Left colon (tissue), 2 donors: ENCODE data around the gene STAMBP. TPM values are rescaled to one million over a fixed set of nuclear protein-coding genes. Genes with fewer than 3 reads are reported as not detected.
"Not testable (repeated sequence)": the region's sequence is repeated elsewhere in the genome, so short reads cannot be mapped to it uniquely, and the experiment has no call there.

Experiments used
- ATAC-seq: fragments of 200-7000 bp; cut with Tn5 transposase; one replicate; pipeline ENCODE4 v1.9.1; 2020; ENCODE audit warnings: mild to moderate bottlenecking, moderate library complexity
- DNase-seq, 2 donors: peaks; one replicate each; pipeline ENCODE4 v3.0.0-alpha.2; 2020
- intact Hi-C, 2 donors: fragments of 100-400 bp; cut with DNase I in 1 of 2; cut with micrococcal nuclease in 1 of 2; formaldehyde crosslinking; loops; one replicate each; pipeline versions ENCODE4 v1.11.2 to v1.14.0; 2022; cut with DNase I, micrococcal nuclease
- total RNA-seq, 2 donors: library from RNA; stranded (reverse); fragmentation: NEBNext Ultra II Directional; extraction: Animal tissue kit (Norgen Biotek cat#: 25700); gene quantifications; one replicate each; pipeline ENCODE4 v1.2.1, GENCODE V29; 2021
- donor health status: DM: no; HTN: no; CAD: no.
- donor health status: DM: yes; HTN: yes; CAD: no.

STAMBP gene
- total RNA-seq, 2 donors from 2014 or later = 43.1 to 52.3 TPM

DNA sequence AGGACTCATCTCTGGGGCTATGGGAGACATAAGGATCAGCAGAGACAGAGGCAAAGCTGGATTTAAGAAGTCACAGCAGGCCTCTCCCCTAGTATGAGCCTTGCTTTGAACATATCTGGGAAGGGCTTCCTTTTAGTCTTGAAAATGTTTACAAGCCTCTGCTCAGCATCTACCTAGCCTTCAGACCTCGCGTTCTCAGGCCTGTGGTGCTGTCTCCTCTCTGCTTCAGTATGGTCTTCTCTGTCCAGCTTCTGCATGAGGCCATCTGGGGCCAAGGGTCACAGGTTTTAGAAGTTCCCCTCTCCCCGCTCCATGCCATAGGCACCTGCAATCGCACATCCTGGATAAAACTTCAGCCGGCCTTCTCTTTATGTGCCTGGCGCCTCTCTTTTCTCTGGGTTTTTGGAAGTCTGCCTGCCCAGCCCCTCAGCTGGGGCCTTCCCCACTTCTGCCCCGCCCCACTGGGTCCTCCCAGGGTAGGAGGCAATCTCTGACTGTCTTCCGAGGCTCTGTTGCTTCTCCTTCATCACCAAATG lies 71.1 kb downstream of the STAMBP start:
- ATAC-seq = no peak
- intact Hi-C loops = no loop called here
- DNase-seq = no peak

DNA sequence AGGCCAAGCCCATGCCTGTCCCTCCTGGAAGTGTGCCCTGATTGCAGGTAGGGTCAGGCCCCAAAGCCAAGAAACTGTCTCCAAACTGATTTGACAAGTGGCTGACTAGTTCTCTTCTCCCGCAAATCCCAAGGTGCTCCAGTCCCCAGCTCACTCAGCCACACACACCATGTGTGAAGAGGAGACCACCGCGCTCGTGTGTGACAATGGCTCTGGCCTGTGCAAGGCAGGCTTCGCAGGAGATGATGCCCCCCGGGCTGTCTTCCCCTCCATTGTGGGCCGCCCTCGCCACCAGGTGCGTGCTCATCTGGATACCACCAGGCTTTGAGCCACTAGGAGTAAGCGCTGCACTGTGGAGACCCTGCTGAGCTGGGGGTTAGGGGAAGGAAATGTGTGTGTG lies 72.4 kb downstream of the STAMBP start:
- no peak for DNase-seq
- intact Hi-C loops = no loop called here
- no peak for ATAC-seq

DNA sequence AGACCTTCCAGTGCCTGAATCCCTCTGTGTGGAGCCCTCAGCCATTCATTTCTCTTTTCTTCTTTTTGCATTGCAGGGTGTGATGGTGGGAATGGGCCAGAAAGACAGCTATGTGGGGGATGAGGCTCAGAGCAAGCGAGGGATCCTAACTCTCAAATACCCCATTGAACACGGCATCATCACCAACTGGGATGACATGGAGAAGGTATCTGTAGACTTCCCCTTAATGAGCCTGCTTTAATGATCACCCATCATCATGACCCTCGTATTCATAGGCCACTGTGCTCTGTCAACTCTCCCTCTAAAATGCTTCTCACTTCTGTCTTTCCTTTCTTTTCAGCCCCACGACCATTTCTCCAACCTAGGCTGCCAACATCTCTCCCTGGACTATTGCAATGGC lies 73.5 kb downstream of the STAMBP start:
- intact Hi-C loops = no loop called here
- DNase-seq (no peak), ATAC-seq (no peak)

DNA sequence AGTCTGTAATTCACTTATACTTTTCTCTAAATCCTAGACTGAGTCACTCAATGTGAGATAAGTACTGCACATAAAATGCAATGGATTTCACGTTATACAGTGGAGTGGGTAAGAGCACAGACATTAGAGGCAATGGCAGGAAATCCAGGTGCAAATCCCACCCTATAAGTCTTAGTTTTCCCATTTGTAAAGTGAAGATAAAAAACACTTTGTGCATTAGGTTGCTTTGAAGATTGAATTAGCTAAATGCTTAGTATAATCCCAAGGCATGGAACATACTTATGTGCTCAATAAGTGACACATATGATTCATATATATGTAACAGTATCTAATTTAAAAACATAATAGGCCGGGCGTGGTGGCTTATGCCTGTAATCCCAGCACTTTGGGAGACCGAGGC lies 74.6 kb downstream of the STAMBP start:
- ATAC-seq = no peak
- intact Hi-C loops = no loop called here
- no peak for DNase-seq

DNA sequence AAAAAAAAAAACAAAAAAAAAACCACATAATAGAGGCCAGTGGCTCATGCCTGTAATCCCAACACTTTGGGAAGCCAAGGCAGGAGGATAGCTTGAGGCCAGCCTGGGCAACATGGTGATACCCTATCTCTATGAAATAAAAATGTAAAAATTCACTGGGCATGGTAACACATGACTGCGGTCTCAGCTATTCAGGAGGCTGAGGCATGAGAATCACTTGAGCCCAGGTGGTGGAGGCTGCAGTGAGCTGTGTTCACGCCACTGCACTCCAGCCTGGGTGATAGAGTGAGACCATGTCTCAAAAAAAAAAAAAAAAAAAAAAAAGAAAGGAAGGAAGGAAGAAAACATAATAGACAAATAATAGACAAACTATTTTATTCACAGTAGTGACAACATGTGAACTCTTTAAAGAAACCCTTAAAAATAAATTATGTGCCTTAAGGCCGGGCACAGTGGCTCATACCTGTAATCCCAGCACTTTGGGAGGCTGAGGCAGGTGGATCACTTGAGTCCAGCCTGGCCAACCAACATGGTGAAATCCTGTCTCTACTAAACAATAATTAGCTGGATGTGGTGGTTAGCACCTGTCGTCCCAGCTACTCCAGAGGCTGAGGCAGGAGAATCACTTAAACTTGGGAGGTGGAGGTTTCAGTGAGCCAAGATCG lies 75.3 kb downstream of the STAMBP start:
- intact Hi-C loops, ATAC-seq, DNase-seq: not testable (repeated sequence)

DNA sequence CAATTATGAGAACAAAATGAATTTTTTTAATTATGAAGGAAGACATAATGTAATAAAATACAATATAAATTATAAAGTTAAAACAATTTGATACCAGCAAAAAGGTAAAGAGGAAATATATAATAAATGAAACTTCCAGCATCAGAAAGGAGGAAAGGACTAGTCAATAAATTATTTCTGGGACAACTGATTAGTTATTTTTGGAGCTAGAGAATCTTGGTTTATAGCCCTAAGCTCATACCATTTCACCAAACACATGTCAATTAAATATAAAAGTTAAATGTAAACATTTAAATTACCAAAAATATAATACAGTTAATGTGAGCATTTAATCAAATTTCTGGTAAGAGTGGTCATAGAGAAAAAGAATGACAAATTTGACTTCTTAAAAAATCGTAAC lies 76.2 kb downstream of the STAMBP start:
- no peak for ATAC-seq

DNA sequence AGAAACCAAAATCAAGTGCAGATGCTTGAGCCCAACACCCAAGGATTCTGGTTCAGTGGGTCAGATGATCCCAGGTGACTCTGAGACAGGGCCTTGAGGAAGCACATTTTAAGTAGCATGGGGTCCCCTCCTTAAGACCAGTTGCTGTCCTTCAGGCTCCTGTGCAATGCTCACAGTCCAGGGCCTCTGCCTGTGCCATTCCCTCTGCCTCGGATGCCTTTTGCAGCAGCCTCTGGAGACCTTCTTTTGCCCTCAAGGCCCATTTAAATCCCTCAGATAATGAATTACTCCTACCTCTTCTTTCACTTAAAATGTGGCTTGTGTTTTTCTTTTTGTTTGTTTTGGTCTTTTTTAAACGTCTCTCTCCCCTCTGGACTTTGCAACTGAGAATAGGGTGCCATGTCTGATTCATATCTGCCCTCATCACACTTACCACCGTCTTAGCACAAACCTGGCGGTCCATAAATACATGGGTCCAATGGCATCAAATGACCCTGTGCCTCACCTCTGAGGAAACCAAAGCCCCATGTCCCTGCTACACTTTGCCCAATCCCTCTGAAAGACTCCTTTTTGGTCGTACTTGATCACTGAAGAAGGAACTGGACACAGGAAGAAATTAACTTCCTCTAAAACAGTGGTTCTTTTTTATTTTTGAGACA lies 78.2 kb downstream of the STAMBP start:
- intact Hi-C loops = no loop called here
- DNase-seq (no peak), ATAC-seq (no peak)

More for the DNA sequence above, 76.2 kb downstream of the STAMBP start:
- no peak for DNase-seq
- intact Hi-C loops = no loop called here

DNA sequence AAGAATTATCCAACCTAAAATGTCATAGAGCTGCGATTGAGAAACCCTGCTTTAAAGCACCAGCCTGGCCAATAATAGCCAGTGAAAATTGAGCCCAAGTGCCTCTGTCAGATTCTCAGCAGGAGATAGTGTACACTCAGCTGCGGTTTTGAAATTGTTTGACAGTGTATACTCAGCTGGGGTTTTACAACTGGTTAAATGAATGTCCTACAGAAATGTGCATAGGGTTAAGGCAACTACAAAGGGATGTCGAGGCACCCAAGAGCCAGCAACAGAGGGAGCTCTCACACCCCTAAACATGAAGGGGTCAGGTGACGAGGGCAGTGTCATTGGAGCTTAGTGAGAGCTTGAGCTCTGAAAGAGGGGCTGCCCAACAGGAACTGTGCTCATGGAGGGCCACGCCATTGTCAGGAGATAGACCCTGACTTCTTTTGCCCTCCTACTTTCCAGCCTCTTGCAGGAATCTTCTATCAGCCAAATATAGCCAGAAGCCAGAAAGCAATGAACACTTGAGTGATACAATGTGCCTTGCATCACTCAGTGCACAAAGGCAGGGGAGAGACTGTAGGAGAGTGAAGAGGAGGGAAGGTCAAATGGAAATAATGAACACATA lies 79.2 kb downstream of the STAMBP start:
- intact Hi-C loops = no loop called here
- DNase-seq (peak in 1 of 2 donors; percentile 42), ATAC-seq (peak; percentile 75)

DNA sequence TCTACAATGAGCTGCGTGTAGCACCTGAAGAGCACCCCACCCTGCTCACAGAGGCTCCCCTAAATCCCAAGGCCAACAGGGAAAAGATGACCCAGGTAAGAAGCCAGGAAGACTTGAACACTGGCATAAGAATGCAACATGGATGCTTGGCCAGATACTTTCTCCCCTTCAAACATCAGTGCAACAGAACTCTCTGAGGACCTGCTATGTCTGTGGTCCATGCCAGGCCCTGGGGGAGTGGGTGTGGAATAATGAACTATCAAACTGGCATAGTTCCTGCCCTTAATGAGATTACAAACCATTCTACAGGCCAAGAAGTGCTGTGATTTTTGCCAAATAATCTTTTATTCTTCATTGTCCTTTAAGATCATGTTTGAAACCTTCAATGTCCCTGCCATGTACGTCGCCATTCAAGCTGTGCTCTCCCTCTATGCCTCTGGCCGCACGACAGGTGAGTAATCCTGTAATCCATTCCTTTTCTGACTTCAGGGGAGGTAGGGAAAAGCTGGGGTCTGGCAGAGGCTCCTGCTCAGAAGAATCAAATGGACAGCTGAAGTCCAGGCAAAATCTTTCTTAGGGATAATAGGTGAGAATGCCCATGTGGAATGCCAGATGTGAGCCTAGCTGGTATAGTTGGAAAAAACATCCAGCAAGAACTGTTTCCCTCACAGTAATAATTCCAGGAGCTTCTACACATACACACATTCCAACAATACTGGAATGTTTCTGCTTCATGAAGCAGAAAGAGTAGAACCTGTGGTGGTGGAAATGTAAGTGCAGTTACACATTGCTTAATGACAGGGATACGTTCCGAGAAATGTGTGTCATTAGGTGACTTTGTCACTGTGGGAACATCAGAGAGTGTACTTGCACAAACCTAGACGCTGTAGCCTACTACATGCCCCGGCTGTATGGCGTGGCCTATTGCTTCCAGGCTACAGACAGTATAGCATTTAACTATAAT lies 80.2 kb downstream of the STAMBP start:
- ATAC-seq (no peak), DNase-seq (no peak)

DNA sequence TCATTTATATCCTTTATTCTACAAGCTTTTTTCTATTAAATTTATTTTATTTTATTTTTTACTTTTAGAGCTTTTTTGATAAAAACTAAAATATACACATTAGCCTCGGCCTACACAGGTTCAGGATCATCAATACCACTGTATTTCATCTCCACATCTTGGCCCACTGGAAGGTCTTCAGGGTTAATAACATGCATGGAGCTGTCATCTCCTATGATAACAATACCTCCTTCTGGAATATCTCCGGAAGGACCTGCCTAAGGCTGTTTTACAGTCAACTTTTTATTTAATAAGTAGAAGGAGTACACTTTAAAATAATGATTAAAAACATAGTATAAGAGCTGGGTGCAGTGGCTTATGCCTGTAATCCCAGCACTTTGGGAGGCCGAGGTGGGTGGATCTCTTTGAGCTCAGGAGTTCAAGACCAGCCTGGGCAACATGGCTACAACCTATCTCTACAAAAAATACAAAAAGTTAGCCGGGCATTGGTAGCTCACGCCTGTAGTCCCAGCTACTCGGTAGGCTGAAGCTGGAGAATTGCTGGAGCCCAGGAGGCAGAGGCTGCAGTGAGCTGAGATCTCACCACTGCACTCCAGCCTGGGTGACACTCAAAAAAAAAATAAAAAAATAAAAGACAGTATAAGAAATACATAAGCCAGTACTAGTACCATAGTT lies 82.2 kb downstream of the STAMBP start:
- no peak for DNase-seq
- intact Hi-C loops = no loop called here
- no peak for ATAC-seq

More for the DNA sequence above, 80.2 kb downstream of the STAMBP start:
- intact Hi-C loops = no loop called here

DNA sequence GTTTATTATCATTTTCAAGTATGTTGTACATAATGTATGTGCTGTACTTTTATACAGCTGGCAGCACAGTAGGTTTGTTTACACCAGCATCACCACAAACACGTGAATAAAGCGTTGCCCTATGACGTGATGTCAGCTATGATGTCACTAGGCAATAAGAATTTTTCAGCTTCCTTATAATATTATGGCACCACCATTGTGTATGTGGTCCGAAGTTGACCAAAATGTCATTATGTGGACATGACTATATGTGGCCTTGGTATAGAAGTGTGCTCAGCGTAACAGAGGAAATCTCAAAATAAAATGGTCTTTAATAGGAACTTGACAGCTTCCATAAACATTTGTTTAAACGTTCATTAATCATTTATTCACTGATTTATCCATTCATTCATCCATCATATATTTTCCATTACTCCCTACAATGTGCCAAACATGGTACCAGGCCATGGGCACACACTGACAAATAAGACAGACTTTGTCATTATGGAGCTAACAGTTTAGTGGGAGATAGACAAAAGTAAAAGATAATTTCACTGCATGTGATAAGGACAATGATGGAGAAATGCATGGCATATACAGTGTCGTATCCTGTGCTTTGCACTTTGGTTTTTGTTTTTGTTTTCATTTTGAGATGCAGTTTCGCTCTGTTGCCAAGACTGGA lies 82.9 kb downstream of the STAMBP start:
- intact Hi-C loops = no loop called here
- ATAC-seq (no peak), DNase-seq (no peak)

DNA sequence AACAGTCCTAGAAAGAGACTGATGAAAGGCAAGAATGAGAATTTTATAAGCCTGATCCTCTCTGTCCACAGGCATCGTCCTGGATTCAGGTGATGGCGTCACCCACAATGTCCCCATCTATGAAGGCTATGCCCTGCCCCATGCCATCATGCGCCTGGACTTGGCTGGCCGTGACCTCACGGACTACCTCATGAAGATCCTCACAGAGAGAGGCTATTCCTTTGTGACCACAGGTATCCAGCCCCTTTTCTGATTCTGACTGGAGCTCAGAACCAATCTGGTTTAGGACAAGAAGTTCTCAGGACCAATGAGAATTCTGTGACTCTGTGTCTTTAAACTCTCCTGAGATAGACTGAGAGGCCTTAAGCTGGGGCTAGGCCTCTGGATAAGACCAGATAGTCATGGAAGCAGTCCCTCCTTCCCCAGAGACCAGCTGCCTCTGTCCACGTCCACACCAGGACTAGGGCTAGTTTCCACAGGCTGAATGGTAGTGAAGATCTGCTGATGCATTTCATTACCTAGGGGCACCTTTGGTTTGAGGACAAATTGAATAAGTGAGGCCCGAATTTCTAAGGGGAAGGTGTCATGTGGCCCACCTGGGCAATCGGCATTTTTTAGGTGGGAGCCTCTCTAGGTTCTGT lies 84.8 kb downstream of the STAMBP start:
- DNase-seq (no peak), ATAC-seq (no peak)
- intact Hi-C loops = no loop called here

DNA sequence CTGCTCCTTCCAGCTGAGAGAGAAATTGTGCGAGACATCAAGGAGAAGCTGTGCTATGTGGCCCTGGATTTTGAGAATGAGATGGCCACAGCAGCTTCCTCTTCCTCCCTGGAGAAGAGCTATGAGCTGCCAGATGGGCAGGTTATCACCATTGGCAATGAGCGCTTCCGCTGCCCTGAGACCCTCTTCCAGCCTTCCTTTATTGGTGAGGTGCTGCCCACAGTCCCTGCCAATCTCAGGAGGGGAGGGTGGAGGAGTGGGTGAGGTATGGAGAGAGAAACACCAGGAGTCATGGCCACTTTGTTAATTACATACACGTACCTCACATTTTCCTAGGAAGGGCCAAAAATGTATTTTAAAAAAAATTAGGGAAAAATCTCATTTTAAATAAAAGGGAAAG lies 85.9 kb downstream of the STAMBP start:
- intact Hi-C loops = no loop called here
- ATAC-seq = no peak
- DNase-seq = no peak

DNA sequence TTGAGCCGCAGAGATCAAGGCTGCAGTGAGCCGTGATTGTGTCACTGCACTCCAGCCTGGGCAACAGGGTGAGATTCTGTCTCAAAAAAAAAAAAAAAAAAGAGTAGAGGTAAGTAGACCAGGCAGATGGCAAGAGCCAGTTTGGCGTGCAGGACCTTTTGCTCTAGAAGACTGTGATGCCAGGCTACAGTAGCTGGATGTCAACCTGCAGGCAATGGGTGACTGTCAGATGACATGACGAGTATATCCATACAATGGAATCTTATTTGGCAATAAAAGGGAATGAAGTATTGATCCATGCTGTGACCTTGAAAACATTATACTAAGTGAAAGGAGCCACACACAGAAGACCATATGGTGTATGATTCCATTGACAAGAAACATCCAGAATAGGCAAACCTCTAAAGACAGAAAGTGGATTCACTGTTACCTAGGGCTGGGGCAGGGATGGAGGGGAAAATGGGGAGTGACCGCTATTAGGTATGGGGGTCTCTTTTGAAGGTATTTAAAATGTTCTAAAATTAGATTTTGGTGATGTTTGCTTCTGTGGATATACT lies 86.8 kb downstream of the STAMBP start:
- intact Hi-C loops = no loop called here
- ATAC-seq = no peak
- DNase-seq = no peak

DNA sequence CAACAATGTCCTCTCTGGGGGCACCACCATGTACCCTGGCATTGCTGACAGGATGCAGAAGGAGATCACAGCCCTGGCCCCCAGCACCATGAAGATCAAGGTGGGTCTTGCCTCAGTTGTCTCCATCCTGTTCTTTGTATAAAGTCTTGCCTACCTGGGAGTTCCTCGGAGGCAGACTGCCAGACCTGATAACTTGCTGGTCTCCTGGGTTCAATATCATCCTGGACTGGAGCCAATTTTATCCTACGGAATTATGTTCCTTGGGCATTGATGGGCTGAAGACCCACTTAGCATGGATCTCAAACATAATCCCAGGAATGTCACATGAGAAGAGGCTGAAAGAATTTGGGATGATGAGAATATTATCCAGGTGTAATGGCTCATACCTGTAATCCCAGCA lies 87.9 kb downstream of the STAMBP start:
- ATAC-seq (no peak), DNase-seq (no peak)
- intact Hi-C loops = no loop called here

DNA sequence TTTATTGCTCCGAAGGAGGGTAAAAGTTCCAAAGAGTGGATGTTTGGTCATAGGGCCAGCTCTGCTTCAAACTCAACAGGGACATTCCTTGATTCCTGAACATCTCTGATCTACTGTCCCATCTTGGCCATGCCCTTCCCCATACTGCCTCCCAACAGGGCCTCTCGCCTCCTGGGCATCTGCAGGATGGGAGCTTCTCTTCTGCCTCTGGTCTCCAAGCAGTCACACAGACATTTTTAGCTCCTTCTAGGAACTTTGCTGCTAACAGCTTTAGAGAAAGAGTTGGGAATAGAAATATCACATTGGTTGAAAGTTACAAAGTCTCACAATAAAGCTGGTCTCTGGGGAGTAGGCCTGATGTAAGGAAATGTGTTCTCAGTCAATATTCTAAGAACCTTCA lies 88.5 kb downstream of the STAMBP start:
- no peak for ATAC-seq
- intact Hi-C loops = no loop called here
- no peak for DNase-seq

DNA sequence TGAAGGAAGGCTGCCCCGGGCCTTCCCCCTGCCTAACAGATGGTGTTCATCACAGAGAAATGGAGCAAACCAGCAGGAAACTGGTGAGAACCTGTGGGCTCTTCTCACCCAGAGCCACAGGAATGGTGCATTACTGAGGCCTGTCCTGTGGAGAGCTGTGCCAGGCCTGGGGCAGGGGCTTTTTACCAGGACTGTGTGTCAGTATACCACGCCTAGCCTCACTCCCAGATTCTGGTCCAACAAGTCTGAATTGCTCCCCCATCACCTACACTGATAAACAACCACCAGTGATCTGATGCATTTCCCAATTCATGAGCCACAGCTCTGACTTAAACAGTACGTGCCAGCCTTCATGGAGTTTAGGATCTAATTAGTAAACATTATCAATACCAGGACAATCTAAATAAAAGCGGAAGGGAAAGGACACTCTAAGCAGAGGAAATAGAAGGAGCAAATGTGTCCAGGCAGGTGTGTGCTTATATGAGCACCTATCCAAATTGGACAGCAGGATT lies 89.0 kb downstream of the STAMBP start:
- intact Hi-C loops = no loop called here
- DNase-seq (no peak), ATAC-seq (no peak)
